Middle frontal gyrus (tissue), 1 donor: Measurements from ENCODE around the gene PLEKHG5.
"Not testable (repeated sequence)": the region's sequence is repeated elsewhere in the genome, so short reads cannot be mapped to it uniquely, and the experiment has no call there.

Experiments
- DNase-seq: peaks from one replicate; pipeline ENCODE4 v3.0.0-alpha.2; 2015; ENCODE audit warnings: low spot score; ENCODE audit errors: extremely low spot score

Gene PLEKHG5

GRCh38 chr1:6462412-6463119, 28.9 kb downstream of the PLEKHG5 start:
- no peak for DNase-seq

DNA sequence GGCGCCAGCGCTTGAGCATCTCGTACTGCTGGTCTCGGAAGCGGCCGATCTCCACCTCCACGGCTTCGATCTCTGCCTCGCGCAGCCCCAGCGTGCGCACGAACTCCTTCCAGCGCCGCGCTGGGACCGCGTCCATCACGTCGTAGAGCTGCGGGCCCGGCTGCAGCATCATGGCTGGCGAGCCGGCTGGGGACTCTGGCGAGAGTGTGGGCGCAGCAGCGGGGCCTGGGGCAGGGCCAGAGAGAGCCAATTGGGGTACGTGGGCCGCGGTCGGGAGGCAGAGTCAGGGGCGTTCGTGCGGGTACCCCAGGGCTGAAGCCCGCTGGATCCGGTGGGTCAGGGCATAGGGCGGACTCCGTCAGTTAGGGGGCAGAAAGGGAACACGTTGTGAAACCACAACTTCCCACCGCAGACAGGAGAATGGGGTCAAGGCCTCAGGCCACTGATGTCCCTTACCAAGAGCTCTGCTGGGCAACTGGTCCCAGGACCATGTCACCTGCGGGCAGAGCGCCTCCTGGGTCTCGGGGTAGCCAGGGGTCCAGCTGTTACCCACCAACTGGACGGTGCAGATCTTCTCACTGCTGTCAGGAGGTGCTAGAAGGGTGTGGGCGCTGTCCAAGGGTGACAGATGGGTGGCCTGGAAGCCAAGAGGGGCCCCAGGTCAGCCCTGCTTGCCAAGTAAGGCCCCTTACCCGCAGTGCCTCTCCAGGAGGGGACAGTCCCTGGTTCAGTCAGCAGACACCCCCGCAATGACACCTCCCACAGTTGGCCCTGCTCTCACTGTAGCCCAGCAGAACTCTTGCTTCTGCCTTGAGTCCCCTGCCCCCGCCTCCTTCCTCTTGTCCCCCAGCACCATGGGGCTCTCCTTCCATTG, 29.7 kb downstream of the PLEKHG5 start:
- no peak for DNase-seq

- no peak for DNase-seq
Observed at GRCh38 chr1:6461051-6461530, 30.4 kb downstream of the PLEKHG5 start.

- DNase-seq = no peak
Observed at GRCh38 chr1:6460301-6461050, 31.0 kb downstream of the PLEKHG5 start.

- DNase-seq = no peak
Observed at GRCh38 chr1:6459850-6460265, 31.6 kb downstream of the PLEKHG5 start.

GRCh38 chr1:6456800-6457466, 34.5 kb downstream of the PLEKHG5 start:
- DNase-seq = no peak

GRCh38 chr1:6455752-6456520, 35.5 kb downstream of the PLEKHG5 start:
- DNase-seq = not testable (repeated sequence)

- DNase-seq = no peak
Observed at GRCh38 chr1:6454856-6455751, 36.4 kb downstream of the PLEKHG5 start.

GRCh38 chr1:6453895-6454855, 37.3 kb downstream of the PLEKHG5 start:
- not testable (repeated sequence) for DNase-seq

DNA sequence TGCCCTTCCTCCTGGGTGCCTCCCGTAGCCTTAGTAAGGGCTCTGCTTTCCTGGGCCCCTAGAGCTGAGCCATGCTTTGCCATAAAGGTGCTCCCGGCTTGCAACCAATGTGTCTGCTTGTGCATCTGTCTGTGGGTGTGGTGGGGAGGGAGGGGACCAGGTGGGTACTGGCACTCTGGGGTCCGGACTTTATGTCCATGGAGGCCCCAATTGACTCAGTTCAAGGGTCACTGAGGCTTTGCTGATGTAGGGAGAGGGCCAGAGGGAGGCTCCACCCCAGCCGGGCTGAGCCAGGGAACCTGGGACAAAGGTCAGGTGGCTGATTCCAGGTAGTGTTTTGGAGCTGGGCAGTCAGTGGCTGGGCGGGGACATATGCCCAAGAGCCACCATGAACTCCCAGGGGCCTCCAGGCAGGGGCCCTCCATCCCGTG, 40.5 kb downstream of the PLEKHG5 start:
- no peak for DNase-seq

DNA sequence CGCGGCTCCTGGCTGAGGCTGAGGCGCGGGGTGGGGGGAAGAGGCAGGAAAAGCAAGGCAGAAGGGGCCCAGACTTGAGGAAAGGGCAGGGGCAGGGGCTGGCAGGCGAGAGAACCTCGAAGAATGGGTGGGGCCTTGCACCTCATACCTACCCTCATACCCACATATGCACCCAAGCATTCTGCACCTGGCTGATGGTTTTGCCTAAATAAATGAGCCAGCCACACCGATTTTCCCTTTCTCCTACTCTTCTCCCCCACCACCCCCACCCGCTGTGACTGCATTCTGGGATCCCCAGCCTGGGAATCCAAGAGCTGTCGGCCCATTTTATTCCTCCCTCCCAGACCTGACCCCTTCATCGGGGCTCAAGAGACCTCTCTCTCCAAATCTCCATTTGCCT, 41.0 kb downstream of the PLEKHG5 start:
- not testable (repeated sequence) for DNase-seq

- no peak for DNase-seq
Observed at GRCh38 chr1:6450005-6450450, 41.4 kb downstream of the PLEKHG5 start.

GRCh38 chr1:6448749-6449631, 42.5 kb downstream of the PLEKHG5 start:
- DNase-seq = no peak

DNA sequence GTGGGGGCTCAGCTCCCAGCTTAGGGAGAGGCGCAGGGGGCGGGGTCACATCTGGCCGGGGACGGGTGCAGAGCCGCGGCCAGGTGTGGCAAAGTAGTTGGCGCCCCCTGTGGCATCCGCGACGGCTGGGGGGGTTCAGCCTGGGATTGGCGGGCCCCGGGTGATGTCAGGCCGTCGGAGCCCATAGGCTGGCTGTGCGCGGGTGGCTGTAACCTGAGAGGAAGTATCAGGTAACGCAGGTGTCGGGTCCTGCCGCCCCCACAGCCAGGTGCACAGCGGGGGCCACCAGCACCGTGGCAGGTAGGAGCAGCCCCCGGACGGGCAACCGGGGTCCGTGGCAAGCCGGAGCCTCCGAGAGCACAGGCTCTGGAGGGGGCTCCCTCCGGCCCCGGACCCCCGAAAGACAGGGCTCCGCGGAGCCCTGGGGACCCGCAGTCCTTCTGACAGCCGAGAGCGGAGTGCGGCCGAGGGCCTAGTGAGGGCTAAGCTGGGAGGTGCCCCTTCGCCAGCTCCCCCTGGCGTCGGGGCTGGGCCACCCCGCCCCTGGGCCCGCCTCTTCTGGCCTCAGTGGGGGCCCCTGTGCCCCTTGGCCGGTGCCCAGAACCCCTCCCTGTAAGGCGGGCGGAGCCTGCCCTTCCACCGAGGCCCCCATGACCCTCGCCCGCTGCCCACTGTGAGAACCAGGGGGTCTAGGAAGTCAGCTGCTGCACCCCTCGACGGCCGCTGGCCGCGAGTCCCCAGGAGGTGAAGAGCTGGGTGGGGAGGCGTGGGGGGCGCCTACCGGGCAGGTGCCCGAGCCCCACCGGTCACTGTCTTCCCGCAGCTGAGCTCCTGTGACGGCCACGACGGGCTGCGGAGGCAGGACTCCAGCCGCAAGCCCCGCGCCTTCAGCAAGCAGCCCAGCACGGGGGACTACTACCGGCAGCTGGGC, 43.4 kb downstream of the PLEKHG5 start:
- no peak for DNase-seq

DNA sequence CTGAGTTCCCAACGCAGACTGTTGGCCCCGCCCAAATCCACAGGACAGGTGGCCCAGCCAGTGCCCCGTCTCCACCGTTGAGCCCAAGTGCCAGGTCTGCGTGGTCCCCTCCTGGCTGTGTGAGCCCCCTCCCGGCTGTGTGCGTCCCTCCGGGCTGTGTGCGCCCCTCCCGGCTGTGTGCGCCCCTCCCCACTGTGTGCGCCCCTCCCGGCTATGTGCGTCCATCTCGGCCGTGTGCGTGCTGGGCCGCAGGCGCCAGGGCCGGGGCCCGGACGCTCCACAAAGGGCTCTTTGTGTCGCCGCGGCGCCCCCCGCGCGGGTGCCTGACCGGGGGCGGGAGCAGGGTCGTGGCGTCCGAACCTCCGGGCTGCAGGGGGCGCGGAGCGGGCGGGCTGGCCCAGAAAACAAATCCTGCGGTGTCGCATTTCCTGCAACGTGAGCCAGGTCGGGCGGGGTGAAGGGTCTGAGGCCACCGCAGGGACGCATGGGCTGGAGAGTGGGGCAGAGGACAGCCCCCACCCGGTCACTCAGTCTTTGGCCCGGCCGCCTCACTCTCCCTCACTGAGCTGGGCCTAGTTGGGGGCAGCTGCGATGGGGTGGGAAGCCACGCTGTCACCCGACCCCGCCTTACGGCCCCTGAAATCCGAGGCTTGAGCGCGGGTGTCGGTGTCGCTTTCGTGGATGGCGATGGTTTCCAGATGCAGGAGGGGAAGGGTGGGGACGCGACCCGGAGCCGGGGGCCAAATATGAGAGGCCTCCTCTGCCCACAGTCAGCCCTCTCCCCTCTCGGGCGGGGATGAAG, 44.2 kb downstream of the PLEKHG5 start:
- DNase-seq = no peak
